Endothelial cell of umbilical vein (primary cell): Measurements from ENCODE around the gene ARRB1. TPM values are rescaled to one million over a fixed set of nuclear protein-coding genes. Genes with fewer than 3 reads are reported as not detected.

Source experiments
- BruUV-seq: library from RNA; stranded (reverse); fragments of 400-500 nt; replicated peaks from 2 replicates; lab custom pipeline; 2021; lab: Mats Ljungman, UMichigan
- CTCF ChIA-PET: fragments of 300-600, 350-600 bp; sonication (Branson Sonifier 250); formaldehyde crosslinking; loops from one replicate; lab custom pipeline; 2021; ENCODE audit warnings: antibody characterized with exemption, inconsistent platforms; lab: Charles Lee
- POLR2A ChIA-PET: fragments of 300-600, 350-600 bp; sonication (Branson Sonifier 250); formaldehyde crosslinking; loops from one replicate; lab custom pipeline; 2021; ENCODE audit warnings: antibody characterized with exemption, inconsistent platforms; lab: Charles Lee
- DNase-seq: peaks from one replicate; pipeline ENCODE4 v3.0.0-alpha.2; 2011; ENCODE audit warnings: low read depth, low spot score
- FAIRE-seq: peaks from 2 replicates; lab custom pipeline; 2011; peaks lifted over from hg19 to GRCh38; lab: Jason Lieb, UNC
- H2AFZ ChIP-seq: 2 replicates; pipeline ENCODE4 v1.6.0; 2012; ENCODE audit warnings: low read depth, low read length, control low read depth, inconsistent platforms
- H3K27ac ChIP-seq: 2 replicates; pipeline ENCODE4 v1.5.1; 2011; ENCODE audit warnings: low read depth, mild to moderate bottlenecking, control low read depth, low read length, moderate library complexity; ENCODE audit not compliant: insufficient read depth
- H3K27me3 ChIP-seq, 2 experiments: 2 replicates each; pipeline versions ENCODE4 v1.6.0 to v1.6.1; 2011; ENCODE audit warnings: low read length in 2 of 2, mixed read lengths in 1 of 2; ENCODE audit not compliant: control insufficient read depth in 2 of 2, insufficient read depth in 2 of 2
- H3K36me3 ChIP-seq, 2 experiments: 2 replicates in 1 of 2; 3 replicates in 1 of 2; pipeline ENCODE4 v1.5.1; 2011; ENCODE audit warnings: low read length in 2 of 2, mild to moderate bottlenecking in 1 of 2, moderate library complexity in 1 of 2; ENCODE audit not compliant: control insufficient read depth in 2 of 2, insufficient read depth in 2 of 2; ENCODE audit errors: extremely low read depth in 1 of 2
- H3K4me1 ChIP-seq: 3 replicates; pipeline ENCODE4 v1.5.1; 2011; ENCODE audit warnings: mild to moderate bottlenecking, low read length; ENCODE audit not compliant: control insufficient read depth, insufficient read depth; ENCODE audit errors: extremely low read depth
- H3K4me2 ChIP-seq: 2 replicates; pipeline ENCODE4 v1.6.1; 2011; ENCODE audit warnings: low read length, control low read depth, mixed read lengths; ENCODE audit not compliant: insufficient read depth
- H3K4me3 ChIP-seq, 3 experiments: fragments of 200-600 bp in 1 of 3; sonication (generic), shearing (Covaris generic) in 1 of 3; replicated peaks in 1 of 3; 2 replicates each; pipeline ENCODE4 v1.5.1; 2011 to 2016; ENCODE audit warnings: control low read depth in 3 of 3, low read length in 3 of 3, mild to moderate bottlenecking in 2 of 3, inconsistent platforms in 1 of 3, low read depth in 1 of 3, moderate library complexity in 1 of 3; ENCODE audit not compliant: insufficient read depth in 1 of 3
- H3K79me2 ChIP-seq: 2 replicates; pipeline ENCODE4 v1.6.0; 2012; ENCODE audit warnings: low read length, inconsistent platforms; ENCODE audit not compliant: control insufficient read depth, insufficient read depth
- H3K9ac ChIP-seq: replicated peaks from 2 replicates; pipeline ENCODE3; 2011; ENCODE audit warnings: low read length, control low read depth; ENCODE audit not compliant: insufficient read depth; ENCODE audit errors: extremely low read depth
- H3K9me1 ChIP-seq: replicated peaks from 3 replicates; pipeline ENCODE4 v1.6.0; 2011; ENCODE audit warnings: mild to moderate bottlenecking, low read length; ENCODE audit not compliant: control insufficient read depth, insufficient read depth; ENCODE audit errors: extremely low read depth
- H3K9me3 ChIP-seq: replicated peaks from 2 replicates; pipeline ENCODE4 v1.5.1; 2012; ENCODE audit warnings: low read length, inconsistent platforms; ENCODE audit not compliant: control insufficient read depth, insufficient read depth
- H4K20me1 ChIP-seq: replicated peaks from 2 replicates; pipeline ENCODE3; 2011; ENCODE audit warnings: mild to moderate bottlenecking, low read length; ENCODE audit not compliant: control insufficient read depth, insufficient read depth; ENCODE audit errors: extremely low read depth
- EZH2 ChIP-seq: IDR thresholded peaks from 2 replicates; pipeline ENCODE4 v1.6.1; 2012; ENCODE audit warnings: borderline replicate concordance, low read depth, mild to moderate bottlenecking, moderate library complexity, low read length, inconsistent platforms; ENCODE audit not compliant: severe bottlenecking
- FOS ChIP-seq: IDR thresholded peaks from 2 replicates; pipeline ENCODE4 v1.6.1; 2011; ENCODE audit warnings: mild to moderate bottlenecking, low read length, moderate library complexity, borderline replicate concordance; ENCODE audit not compliant: insufficient read depth
- GATA2 ChIP-seq: IDR thresholded peaks from 2 replicates; pipeline ENCODE4 v1.7.0; 2011; ENCODE audit warnings: low read depth, mild to moderate bottlenecking, moderate library complexity, mixed read lengths, low read length; ENCODE audit not compliant: insufficient read length, insufficient read depth
- JUN ChIP-seq: IDR thresholded peaks from 2 replicates; pipeline ENCODE4 v1.6.1; 2011; ENCODE audit warnings: borderline replicate concordance, low read depth; ENCODE audit not compliant: insufficient read length, insufficient read depth
- MYC ChIP-seq: IDR thresholded peaks from one replicate; pipeline ENCODE4 v1.6.1; 2011; ENCODE audit warnings: mild to moderate bottlenecking, low read depth, low read length
- POLR2A ChIP-seq: IDR thresholded peaks from 2 replicates; pipeline ENCODE4 v1.6.1; 2012; ENCODE audit warnings: low read depth, mild to moderate bottlenecking, control low read depth, low read length
- POLR2AphosphoS5 ChIP-seq: IDR thresholded peaks from 2 replicates; pipeline ENCODE4 v1.6.1; 2012; ENCODE audit warnings: low read depth, mild to moderate bottlenecking, control low read depth, low read length, moderate library complexity; ENCODE audit not compliant: insufficient read depth
- dilution Hi-C: fragments of 300-500 bp; cut with MboI; formaldehyde crosslinking; loops from one replicate; pipeline ENCODE4 v1.15.0; 2019; ENCODE audit warnings: low sequenced_read_pairs; ENCODE audit not compliant: extremely low pct_ligation_motif_present
- intact Hi-C: fragments of 100-400 bp; cut with micrococcal nuclease; formaldehyde crosslinking; loops from one replicate; pipeline ENCODE4 v1.10.0; 2022
- polyA plus RNA-seq, 4 experiments: library from polyadenylated mRNA; depleted of rRNA in 3 of 4; stranded (reverse) in 3 of 4; unstranded in 1 of 4; fragments of >200 nt; gene quantifications; 2 replicates each; pipeline versions ENCODE4 v1.2.1 to v1.2.3, GENCODE V29; 2011 to 2012; ENCODE audit warnings: missing spikeins in 1 of 4
- total RNA-seq: library from RNA; stranded (reverse); gene quantifications from 2 replicates; pipeline ENCODE4 v1.2.3, GENCODE V29; 2021
- TF ChIP-seq, protein P1 (sequence below), 2 donors: IDR thresholded peaks; 1 replicate in 1 of 2; 2 replicates in 1 of 2; pipeline ENCODE4 v1.5.1; 2011; ENCODE audit warnings: low read length in 2 of 2, mild to moderate bottlenecking in 2 of 2, moderate library complexity in 2 of 2, control low read depth in 1 of 2, inconsistent platforms in 1 of 2, low read depth in 1 of 2; ENCODE audit not compliant: insufficient read depth in 1 of 2; ENCODE audit errors: extremely low read depth in 1 of 2
- TF ChIP-seq, protein P2 (sequence below): IDR thresholded peaks from 2 replicates; pipeline ENCODE4 v1.6.1; 2011; ENCODE audit not compliant: insufficient read depth, insufficient read length

ARRB1 gene
- total and polyA plus RNA-seq, 2 donors (not counting 3 experiments of a cell fraction or from before 2014, with no cell fraction given): 63.9 to 92.6 TPM

DNA sequence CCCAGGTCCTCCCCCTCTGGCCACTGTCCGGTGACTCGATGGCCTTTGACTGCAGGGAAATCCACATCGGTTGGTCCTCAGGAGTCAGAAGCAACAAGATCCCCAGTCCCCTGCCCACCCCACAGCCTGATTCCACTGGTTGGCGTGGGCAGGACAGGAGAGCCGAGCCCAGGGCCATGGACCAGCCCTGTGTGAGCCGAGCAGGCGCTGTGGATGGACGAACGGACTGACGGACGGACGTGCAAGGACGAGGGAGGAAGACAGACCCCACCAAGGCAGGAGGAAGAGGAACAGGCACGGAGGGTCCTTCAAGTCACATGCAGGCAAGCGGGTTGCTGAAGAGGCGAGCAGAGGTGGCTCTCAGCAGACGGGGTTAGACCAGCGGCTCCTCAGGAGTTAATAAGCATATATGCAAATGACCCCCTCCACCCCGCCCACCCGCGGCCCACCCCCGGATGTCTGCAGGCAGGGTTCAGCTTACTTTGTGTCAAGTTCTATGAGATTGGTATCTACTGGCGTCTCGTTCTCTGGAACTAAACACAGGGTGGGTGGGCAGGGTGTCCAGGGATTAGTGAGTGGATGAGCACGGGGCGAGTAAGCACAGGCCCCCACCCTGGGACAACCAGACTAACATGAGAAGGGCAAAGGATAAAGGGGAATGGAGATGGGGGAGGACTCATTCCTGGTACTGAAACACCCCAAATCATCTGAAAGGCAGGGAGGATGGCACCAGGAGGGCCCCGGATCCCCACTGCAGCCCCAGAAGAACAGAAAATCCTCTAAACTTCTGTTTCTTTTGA lies 84.1 kb downstream of the ARRB1 start:
- Histone ChIP-seq H3K4me1 (no peaks in the 10 kb centered on the region), H3K27me3 (no peaks in the 10 kb centered on the region), H3K4me3 (no peak overlapping the region), H3K9ac (no peak overlapping the region), H4K20me1 (no peaks in the 10 kb centered on the region), H3K36me3 (peaks cover 0 to 47% of the 10 kb centered on the region in 2 experiments), H3K9me1 (no peaks in the 10 kb centered on the region), H2AFZ (no peak overlapping the region), H3K27ac (no peak overlapping the region), H3K79me2 (no peaks in the 10 kb centered on the region), H3K4me2 (no peak overlapping the region), H3K9me3 (no peaks in the 10 kb centered on the region)
- TF ChIP-seq POLR2AphosphoS5 (no peak), FOS (no peak), GATA2 (no peak), MYC (no peak), POLR2A (no peak), EZH2 (no peak), JUN (no peak)
- TF ChIP-seq, protein P1, sequence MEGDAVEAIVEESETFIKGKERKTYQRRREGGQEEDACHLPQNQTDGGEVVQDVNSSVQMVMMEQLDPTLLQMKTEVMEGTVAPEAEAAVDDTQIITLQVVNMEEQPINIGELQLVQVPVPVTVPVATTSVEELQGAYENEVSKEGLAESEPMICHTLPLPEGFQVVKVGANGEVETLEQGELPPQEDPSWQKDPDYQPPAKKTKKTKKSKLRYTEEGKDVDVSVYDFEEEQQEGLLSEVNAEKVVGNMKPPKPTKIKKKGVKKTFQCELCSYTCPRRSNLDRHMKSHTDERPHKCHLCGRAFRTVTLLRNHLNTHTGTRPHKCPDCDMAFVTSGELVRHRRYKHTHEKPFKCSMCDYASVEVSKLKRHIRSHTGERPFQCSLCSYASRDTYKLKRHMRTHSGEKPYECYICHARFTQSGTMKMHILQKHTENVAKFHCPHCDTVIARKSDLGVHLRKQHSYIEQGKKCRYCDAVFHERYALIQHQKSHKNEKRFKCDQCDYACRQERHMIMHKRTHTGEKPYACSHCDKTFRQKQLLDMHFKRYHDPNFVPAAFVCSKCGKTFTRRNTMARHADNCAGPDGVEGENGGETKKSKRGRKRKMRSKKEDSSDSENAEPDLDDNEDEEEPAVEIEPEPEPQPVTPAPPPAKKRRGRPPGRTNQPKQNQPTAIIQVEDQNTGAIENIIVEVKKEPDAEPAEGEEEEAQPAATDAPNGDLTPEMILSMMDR (IDR thresholded peaks at IDR 0.05; ENCODE audit: extremely low read depth in 1 of 2, insufficient read depth in 1 of 2, low read depth in 1 of 2, low read length in 2 of 2): no peak
- TF ChIP-seq, protein P2, sequence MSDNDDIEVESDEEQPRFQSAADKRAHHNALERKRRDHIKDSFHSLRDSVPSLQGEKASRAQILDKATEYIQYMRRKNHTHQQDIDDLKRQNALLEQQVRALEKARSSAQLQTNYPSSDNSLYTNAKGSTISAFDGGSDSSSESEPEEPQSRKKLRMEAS: no peak
- DNase-seq (no peak), FAIRE-seq (no peak)
- intact Hi-C loops: no loop called here
- ChIA-PET POLR2A (no interaction called here), CTCF (no interaction called here)
- dilution Hi-C loops: no loop called here
- BruUV-seq: no TSS peak
